Putamen (tissue), 1 donor: ENCODE data around the gene ADARB2.
"Not testable (repeated sequence)": the region's sequence is repeated elsewhere in the genome, so short reads cannot be mapped to it uniquely, and the experiment has no call there.

Experiments
- DNase-seq: peaks from one replicate; pipeline ENCODE4 v3.0.0-alpha.2; 2016; ENCODE audit warnings: low spot score

ADARB2 gene

DNA sequence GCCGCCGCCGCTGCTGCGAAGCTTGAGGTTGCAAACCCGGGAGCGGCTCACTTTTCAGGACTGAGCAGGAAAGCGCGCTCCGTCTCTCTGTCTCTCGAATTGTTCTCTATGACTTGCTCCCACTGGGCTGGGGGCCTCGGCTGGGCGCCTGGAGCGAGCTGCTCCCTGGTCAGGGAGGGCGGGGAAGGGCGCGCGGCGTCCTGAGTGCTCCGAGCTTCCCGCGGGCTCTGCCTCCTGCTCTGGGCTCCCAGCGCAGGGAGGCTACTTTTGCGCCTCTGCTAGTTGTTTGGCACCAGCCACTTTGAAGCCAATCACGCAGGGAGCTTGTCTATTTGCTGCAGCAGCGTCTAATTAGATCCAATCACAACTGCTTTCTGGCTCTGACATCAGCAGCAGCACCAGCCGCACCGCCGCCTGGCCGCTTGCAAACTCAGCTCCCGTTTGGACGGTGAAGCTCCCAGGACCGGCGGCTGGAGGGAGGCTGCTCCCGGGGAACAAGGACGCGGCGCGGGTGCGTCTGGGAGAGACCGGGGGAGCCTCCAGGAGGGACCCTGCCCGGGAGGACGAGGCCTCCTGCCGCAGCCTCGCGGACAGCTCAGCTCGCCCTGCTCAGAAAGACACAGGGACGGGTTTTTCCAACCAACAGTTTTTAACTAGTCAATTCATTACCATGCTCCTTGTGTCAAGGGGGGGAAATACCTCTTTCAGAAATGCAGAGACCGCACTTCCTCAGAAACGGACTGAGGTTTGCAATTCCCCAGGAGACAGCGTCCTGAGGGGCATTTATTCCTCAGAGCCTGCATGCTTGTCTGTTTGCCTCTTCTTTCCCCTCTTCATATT is at the start of gene ADARB2:
ADARB2 (minus strand) TSS at position 304 of the 840 bp plus-strand sequence.
- DNase-seq: peak; percentile 76

DNA sequence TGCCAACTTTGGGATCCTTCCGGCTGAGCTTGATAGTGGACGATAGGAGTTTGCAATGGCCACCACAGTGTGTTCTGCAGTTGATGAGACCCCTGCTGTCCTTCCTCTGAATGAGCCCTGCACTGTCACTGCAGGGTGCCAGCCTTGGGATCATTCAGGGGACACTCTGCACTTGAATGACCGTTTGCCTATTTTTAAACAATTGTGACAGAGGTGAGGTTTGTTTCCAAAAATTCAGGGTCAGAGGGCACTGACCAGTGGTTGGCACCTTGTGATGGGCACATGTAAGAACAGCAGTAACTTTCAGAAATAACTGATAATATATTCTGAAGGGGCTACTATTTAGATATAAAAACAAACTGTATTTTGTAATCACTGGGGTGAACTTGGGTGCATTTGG is 48.5 kb upstream of the ADARB2 start:
- no peak for DNase-seq

DNA sequence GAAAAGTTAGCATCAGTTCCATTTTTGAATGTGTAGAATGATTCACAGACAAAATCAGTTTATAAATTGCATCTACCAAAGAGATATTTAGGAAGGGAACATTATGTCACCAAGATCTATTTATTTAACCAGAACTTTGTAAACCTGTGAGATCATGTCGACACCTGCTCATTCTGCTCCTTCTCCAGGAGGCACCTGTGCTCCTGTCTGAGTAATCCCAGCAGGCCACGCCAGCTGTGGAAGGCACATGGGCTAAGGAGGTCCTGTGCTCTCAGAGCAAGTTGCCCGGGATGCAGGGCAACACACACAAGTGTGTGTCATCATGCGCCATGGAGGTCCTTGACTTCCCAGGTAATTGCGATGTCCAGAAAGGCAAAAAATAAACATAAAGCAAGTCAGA is 45.5 kb upstream of the ADARB2 start:
- no peak for DNase-seq

DNA sequence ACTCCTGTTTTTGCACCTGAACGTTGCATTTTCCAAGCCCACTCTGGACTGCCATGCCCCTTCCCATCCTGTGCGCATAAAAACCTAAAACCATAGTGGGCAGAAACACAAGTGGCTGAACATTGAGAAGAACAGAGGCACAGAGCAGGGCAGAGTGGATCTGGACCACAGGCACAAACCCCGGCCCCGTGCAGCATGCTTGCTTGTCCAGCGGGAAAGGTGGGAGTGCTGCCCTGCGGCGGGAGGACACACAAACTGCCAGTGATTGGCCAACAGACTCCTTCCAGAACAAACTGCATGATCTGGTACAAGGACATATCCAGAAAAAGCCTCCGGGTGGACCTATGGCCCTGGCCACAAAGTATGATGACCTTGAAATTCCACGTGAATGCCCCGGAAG is 42.5 kb upstream of the ADARB2 start:
- no peak for DNase-seq

DNA sequence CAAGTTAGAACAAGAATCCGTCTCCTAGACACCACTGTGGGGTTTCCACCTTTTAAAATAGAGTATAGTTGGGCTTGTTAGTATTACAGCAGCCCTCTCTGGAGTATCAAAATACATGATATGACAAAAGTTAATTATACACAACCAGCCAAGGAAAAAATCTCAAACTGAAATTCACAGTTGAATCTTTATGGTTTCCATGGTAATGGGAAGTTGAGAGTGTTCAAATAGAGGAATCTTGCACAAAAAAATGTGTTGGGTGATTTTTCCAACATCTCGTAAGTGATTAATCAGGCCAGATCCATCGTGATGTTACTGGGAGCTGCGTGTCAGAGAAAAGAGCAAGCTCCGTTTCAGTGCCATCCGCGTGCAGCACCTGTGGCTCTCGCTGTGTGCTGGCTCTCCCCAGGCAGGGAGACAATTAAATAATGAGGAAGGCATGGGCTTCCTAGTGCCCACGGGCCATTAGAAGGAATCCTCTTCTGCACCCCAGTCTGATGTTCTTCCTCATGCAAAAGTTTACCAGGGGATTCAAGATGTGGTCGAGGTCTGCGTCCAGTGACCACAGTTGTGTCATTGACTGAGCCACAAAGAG is 41.1 kb upstream of the ADARB2 start:
- no peak for DNase-seq

DNA sequence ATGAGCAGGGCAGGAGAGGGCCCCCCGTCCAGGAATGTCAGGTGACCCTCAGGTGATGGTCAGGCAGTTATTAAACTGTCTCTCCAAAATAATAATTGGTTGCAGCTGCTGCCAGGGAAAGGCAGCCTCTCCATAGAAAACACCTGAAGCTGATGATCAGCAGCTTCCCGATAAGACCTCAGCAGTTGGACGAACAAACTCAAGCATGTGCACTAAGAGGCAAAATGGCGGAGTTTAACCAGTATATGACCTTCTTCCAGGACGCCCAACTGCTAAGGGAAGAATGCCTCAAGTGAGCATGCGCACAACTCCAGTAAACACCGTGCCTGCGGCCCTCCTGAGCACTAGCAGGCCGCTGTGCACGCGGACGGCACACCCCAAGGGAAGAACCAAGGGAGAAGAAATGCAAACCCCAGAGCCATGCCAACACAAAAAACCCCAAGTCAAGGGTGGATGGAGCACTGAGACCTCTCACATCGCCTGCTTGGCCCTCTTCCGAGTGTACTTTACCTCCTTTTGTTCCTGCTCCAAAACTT is 38.9 kb upstream of the ADARB2 start:
- DNase-seq: no peak

DNA sequence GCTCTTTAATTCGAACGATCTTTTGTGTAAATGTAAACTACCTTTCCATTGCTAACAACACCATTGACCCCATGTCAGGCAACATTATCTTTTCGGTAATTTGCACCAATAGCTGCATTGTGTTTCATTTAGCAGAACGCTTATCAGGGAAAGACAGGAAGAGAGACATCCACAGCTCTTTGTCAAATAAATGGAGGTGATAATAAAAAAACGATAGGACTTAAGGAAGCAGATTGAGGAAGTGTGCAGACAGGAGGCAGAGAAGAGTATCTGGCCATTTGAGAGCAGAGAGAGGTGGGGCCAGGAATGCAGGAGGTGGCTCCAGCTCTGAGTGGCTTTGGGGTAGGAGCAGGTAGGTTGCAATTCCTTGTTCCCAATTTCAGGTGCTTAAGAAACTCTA is 37.5 kb upstream of the ADARB2 start:
- no peak for DNase-seq

DNA sequence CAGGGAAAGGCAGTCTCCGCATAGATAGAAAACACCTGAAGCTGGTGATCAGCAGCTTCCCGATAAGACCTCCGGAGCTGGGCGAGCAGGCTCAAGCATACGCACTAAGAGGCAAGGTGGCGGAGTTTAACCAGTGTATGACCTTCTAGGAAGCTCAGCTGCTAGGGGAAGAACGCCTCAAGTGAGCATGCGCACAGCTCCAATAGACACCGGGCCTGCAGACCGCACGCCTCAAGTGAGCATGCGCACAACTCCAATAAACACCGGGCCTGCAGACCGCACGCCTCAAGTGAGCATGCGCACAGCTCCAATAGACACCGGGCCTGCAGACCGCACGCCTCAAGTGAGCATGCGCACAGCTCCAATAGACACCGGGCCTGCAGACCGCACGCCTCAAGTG is 35.9 kb upstream of the ADARB2 start:
- DNase-seq: not testable (repeated sequence)

DNA sequence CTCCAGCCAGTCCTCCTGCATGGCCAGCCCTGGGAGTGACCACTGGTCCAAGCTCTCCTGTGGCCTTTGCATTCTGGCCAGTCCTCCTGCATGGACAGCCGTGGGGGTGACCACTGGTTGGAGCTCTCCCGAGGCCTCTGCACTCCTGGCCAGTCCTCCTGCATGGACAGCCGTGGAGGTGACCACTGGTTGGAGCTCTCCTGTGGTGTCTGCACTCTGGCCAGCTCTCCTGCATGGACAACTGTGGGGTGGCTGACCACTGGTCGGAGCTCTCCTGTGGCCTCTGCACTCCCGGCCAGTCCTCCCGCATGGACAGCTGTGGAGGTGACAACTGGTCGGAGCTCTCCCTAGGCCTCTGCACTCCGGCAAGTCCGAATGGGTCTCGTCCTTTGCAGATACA is 28.7 kb upstream of the ADARB2 start:
- no peak for DNase-seq

DNA sequence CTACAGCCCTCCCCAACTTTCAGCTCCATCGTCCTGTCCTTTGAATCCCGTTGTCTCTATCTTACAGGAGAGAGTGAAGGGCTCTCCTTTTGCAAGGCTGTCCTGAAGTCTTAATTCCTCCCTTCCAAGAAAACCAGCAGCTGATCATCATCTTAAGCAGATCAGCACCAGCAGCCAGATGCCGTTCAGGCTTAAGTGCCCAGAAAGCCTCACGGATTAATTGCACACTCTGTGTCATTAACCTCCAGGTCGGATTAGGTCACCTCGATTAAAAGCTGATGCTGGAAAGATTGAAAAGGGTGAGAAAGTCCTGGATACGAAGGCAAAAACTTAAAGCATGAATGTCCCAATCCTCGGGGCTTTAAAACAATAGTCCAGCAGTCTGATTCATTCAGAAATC is 24.8 kb upstream of the ADARB2 start:
- DNase-seq: no peak

DNA sequence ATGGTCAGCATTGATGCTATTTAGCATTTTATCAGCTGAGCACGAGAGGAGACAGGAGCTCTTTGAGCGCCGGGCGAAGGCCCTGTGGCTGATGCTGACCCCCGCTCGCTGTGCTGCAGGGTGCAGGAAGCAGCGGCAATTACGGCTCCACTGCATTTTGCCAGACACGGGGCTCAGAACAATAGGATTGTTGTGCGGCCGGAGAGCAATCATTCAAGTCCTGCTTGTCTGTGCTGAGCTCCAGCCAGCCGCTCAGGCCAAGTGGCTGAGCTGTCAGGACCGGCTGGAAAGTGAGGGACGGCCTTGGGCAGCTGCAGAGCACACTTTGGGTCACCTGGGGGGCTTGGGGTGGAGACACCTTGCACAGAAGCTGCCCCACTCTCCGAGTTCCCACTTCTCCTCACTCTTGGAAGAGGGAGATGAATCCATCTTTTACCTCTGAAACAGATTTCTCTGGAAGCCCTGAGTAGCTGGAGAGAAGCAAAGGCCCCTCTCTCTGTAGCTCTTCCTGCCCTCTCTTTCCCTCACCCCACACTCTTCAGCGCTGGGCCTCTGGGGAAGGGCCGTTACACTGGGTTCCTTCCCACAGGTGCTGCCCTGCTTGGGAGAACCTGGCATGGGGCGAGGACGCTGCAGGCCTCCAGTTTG is 17.3 kb upstream of the ADARB2 start:
- DNase-seq: peak; percentile 82

DNA sequence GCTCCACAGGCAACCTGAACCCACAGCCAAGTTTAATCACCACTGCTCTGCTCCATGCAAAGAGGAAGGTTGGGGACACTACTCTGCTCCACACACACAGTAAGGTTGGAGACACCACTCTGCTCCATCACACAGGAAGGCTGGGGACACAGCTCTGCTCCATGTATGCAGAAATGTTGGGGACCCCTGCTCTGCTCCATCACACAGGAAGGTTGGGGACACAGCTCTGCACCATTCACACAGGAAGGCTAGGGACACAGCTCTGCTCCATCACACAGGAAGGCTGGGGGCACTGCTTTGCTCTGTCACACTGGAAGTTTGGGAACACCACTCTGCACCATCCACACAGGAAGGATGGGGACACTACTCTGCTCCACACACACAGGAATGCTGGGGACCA is 14.8 kb upstream of the ADARB2 start:
- no peak for DNase-seq

DNA sequence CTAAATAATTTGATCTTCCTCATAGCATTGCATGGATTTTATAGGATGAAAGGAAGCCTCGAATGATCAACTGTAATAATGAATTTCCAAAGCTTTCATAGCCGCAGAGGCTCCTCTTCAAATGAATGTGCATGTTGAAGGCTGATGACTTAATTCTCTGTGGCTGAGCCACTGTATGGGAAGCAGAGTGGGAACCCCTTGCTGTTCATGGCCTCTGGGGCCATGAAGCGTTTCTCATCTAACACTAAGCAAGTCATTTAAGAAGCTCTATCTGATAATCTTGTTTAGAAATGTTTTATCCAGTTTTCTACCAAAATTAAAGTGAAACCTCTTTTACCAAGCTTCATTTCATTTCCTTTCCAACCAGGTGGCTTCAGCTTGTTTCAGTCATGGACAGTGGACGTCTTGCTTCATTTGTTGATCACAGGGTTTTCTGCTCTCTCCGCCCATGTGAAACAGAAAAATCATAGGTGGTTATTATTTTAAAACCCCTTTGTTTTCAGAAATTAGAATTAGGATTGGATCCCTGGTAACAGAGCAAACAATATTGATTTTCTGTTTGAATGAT is 10.3 kb upstream of the ADARB2 start:
- DNase-seq: no peak

DNA sequence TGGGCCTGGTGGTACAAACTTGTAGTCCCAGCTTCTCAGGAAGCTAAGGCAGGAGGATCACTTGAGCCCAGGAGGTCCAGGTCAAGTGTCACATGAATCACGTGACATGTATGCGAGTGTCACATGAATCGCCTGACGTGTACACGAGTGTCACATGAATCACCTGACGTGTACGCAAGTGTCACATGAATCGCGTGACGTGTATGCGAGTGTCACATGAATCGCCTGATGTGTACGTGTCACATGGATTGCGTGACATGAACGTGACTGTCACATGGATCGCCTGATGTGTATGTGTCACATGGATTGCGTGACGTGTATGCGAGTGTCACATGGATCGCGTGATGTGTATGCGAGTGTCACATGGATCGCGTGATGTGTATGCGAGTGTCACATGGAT is 9.5 kb upstream of the ADARB2 start:
- no peak for DNase-seq

DNA sequence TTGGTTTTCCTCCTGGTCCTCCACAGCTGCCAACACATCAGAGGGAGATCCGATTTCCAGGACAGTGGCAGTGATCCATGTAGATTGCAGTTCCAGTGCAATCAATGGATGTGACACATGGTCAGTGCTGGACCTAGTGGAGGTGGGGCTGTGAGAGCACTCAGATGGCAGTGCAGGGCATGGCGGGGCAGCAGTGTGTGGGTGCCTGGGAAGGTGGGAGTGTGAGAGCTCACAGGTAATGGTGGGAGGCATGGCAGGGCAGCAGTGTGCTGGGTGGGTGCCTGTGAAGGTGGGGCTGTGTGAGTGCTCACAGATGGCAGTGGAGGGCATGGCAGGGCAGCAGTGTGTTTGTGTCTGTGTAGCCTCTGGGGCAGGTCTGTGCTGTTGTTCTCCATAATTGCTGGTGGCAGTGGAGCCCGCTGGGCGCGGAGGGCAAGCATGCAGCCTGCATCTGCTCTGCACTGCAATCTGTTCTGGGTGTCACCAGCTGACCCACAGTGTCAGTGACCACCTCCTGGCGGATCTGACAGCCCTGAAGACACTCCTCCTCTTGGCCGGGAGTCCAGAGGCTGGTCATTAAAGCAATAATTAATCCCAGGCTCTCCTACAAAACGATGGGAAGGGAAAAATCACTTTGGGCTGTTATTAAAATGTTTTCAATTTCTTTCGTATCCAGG is 8.6 kb upstream of the ADARB2 start:
- no peak for DNase-seq

DNA sequence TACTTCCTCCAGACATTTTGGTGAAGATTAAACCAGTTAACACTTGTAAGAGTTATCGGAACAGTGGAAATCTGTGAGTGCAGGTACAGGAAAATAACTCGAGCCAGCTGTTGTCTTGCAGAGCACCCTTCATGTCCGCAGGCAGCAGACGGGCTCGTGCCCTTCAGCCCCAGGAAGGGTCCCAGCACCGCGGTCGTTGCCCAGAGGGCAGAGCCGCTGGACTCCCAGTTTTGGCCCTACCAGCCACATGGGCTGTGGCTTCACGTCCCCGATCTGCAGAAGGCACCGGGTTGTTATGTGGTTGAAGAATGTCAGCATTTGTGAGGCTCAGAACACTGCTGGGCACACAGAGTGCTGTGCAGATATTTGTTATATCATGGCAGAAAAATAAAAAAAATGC is 7.2 kb upstream of the ADARB2 start:
- DNase-seq: no peak

DNA sequence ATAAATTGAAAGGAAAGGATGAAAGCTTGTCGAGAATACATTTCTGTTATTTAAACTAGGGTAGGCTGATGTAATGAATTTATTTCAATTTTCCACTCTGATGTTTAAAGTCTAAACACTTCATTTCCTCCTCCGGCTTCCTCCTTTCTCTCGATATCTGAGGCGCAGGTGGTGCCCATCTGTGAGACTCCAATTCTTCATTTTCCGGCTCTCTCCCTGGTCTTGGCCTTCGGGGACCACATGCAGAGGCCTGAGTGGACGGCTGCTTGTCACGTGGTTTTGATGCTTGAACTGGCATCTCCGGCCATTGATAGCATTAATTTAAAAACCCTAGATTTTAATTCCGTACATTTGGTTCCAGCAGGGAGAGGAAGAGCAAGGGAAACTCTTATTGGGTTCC is 5.8 kb upstream of the ADARB2 start:
- no peak for DNase-seq

DNA sequence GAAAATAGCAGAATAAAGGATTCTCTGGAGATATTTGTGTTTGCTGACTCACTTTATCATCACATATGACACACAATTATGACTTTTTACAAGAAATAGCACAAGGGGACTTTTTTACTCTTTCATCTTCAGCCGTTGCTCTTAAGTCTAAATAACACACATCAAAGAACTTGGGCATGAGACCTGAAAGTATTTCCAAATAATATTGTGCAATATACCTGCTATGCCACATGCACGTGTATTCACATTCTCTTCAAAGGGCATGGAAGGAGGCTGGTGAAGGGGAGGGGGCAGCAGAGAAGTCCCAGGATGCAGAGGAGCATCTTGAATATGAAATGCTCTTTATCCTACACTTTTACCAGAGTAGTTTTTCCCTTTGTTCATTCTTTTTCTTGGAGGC is 4.1 kb upstream of the ADARB2 start:
- DNase-seq: no peak

DNA sequence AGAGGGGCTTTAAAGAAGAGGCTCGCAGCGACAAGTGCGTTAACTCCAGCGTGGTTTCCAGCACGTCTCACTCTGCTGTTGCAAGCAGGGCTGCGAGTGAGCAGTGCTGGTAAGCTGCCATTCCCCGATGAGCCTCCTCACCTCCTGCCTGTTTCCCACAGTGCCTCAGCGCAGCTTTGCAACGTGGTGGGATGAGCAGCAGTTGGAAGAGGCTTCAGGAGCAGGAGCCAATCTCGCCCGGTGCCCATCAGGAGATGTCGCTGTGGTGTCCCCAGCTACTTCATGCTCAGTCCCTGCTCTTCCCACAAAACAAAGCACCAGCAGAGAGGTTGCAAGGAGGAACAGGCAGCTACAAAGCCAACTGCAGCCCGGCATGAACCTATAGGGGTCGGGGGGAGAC is 2.4 kb upstream of the ADARB2 start:
- DNase-seq: peak; percentile 38

DNA sequence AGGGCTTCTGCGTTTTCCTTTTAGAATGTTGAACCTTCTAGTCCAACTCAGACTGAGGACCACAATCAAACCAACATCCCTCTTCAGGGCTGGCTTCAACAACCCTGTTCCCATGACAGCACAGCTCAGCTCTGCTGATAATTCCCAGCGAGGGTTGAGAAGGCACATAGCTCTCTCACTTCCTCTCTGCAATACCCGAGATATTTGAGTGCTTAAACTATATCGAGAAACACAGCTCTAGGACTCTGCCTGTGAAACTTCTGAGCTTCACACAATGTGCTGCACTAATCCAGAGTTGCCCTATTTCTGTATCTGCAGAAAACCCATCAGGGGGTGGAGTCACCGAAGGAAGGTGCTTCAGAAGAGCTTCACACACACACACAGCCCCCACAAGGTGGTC is 1.6 kb upstream of the ADARB2 start:
- no peak for DNase-seq

DNA sequence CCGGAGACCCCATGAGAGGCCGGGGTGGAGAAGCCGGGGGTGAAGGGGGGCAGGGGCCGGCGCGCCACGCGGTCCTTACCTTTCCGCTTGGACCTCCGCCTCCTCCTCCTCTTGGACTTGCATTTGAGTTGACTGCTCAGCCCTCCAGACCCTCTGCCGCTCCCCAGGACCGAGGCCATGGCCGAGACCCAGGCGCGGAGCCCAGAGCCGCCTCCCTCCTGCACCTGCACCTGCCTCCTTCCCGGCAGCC is 428 bp downstream of the ADARB2 start:
- DNase-seq: no peak

DNA sequence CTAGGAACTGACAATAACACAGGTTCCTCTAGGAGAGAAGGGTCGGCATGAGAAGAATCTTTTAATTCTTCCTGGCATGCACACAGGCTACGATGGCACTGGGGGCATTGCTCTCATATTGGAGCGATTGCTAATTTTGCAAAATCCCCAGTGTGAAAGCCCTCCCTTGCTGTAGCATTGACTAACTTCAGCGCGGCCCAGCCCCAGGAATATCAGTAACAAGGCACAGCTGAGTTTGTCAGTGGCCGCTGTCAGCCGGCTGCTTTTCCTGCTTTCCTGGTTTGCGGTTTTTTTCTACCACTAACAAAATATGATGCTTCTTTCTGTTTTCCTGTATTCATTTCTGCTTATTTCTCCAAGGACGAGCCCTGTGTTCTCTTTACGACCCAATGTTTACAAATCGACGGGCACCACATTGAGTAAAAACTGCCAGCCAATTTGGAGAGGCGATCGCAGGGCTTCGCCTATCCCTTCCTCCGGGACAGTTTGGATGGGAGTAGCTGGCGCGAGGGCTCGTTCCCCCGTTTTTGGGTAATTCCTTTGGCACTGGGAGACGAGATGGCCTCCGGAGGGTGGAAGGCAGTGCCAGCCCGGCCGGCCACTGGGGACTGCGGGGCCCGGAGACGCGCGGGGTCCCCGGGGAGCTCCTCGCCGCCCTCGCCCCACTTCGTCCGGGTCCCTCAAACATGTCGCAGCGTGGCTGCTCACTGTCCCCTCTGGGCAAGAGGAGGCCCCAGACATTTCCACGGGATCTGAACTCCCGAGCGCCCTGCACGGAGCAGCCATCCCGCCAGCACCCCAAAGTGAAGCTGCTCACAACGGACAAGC is 967 bp downstream of the ADARB2 start:
- DNase-seq: no peak
